Smooth muscle cell of the brain vasculature (primary cell): Measurements from ENCODE around the gene GAA.
"Not testable (repeated sequence)": the region's sequence is repeated elsewhere in the genome, so short reads cannot be mapped to it uniquely, and the experiment has no call there.

Experiments used
- DNase-seq: peaks from one replicate; pipeline ENCODE4 v3.0.0-alpha.2; 2012; ENCODE audit warnings: low read depth, low spot score

GAA gene

GRCh38 chr17:80083136-80083661, 18.2 kb upstream of the GAA start:
- no peak for DNase-seq

- DNase-seq: no peak
Observed at GRCh38 chr17:80084773-80085172, 16.6 kb upstream of the GAA start.

- no peak for DNase-seq
Observed at GRCh38 chr17:80086081-80086480, 15.3 kb upstream of the GAA start.

GRCh38 chr17:80086616-80087015, 14.8 kb upstream of the GAA start:
- no peak for DNase-seq

GRCh38 chr17:80087346-80088265, 13.8 kb upstream of the GAA start:
- no peak for DNase-seq

- no peak for DNase-seq
Observed at GRCh38 chr17:80089762-80090161, 11.6 kb upstream of the GAA start.

- DNase-seq: not testable (repeated sequence)
Observed at GRCh38 chr17:80090164-80090563, 11.2 kb upstream of the GAA start.

- DNase-seq: no peak
Observed at GRCh38 chr17:80091376-80091775, 10.0 kb upstream of the GAA start.

DNA sequence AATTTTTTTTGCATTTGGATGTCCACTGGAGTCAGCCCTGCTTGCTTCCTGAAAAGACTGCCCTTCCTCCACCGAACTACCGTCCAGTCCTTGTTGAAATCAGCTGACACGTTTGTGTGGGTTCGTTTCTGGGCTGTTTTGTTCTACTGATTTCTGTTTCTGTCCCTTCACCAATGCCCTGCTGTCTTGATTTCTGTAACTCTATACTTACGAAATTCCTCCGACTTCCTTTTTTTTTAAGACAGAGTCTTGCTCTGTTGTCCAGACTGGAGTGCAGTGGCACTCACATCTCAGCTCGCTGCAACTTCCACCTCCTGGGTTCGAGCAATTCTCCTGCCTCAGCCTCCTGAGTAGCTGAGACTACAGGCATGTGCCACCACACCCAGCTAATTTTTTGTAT, 8.4 kb upstream of the GAA start:
- no peak for DNase-seq

- DNase-seq: no peak
Observed at GRCh38 chr17:80095038-80095843, 6.1 kb upstream of the GAA start.

DNA sequence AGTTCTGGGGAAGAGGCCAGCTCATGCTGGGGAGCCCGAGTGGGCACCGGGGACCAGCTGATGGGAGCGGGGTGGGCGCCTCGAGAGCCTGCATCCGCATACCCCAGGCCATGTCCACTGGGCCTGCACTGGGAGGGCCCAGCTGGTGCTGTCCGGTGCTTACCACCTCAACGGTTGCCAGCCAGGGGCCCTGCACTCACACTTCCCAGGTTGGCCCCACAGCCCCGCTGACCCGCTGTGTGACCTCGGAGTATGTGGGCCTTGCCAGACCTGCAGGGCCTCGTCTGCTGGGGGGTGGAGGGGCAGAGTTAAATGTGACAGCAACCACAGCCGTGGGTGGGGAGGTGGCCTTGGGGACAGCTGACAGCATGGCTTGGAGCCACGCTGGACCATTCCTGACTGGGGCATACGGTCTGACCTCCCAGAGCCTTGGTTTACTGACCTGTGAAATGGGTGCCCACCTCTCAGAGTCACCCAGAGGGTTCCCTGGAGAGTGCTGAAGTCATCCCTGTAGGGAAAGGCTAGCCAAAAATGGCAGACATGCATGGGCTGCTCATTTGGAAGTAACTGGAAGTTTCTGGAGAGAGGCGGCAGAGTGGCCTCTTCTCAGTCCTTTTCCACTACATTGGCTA, 5.4 kb upstream of the GAA start:
- no peak for DNase-seq

DNA sequence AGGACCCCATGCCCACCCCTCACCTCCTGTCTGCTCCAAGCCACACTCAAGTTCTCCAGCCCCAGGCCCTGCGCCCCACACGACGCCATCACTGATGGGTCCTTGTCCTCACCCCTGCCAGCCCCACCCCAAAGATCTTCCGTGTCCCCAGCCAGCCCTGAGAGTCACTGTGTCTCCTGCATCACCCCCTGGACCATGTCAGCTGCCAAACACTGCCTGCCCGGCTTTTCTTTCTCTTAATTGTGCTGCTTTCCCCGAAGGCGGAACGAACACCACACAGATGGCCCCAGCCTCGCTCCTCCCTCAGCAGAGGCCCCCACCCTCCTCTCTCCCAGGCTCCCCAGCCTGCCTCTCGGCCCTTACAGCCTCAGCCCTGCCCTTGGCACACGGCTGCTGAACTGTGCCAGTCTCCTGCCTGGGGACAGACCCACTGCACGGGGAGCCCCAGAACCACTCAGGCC, 4.8 kb upstream of the GAA start:
- DNase-seq: no peak

DNA sequence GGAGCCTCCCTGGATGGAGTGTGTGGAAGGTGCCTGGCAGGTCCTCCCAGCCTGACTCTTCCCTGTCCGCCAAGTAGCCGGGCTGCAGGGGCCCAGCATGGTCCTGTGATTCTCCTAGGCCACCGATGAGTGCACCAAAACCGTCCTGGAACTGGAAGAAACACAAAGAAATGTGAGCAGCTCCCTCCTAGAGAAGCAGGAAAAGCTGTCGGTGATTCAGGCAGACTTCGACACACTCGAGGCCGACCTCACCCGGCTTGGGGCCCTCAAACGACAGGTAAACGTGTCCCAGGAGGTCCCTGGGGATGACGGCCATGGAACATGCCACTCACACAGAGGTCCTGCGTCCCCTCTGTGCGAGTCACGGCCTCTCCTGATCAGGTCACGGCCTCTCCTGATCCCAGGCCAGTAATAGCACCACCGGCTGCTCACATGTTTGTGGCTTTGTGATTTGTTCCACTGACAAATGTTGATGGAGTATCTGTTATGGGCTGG, 4.2 kb upstream of the GAA start:
- no peak for DNase-seq

DNA sequence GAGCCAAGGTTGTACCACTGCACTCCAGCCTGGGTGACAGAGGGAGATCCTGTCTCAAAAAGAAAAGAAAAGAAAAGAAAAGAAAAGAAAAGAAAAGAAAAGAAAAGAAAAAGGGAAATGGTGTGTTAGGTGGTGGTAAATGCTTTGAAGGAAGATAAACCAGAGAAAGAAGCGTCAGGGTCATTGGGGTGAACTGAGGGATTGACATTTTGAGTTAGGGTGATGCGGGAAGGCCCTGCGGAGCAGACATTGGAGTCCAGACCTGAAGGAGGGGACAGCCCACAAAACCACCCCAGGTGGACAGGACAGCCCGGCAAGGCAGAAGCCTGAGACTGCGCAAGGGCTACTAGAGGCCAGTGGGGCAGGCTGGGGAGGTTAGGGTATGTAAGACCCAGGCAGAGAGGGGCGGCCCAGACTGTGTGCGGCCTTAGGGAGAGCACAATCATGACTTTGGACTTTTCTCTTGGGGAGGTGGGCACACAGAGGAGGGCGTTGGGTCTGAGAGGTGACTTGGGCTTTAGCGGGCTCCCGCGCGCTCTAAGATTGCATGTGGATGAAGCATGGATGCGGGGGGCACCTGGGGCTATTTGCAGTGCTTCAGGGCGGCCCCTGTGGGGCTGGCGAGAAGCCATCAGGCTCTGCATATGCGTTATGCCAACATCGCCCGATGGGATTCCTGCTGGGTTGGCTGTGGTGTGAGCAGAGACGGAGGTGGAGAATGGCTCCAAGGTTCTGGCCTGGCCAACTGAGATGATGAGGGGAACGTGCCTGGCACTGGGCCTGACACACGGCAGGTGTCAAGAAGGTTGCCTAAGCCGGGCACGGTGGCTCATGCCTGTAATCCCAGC, 3.3 kb upstream of the GAA start:
- no peak for DNase-seq

DNA sequence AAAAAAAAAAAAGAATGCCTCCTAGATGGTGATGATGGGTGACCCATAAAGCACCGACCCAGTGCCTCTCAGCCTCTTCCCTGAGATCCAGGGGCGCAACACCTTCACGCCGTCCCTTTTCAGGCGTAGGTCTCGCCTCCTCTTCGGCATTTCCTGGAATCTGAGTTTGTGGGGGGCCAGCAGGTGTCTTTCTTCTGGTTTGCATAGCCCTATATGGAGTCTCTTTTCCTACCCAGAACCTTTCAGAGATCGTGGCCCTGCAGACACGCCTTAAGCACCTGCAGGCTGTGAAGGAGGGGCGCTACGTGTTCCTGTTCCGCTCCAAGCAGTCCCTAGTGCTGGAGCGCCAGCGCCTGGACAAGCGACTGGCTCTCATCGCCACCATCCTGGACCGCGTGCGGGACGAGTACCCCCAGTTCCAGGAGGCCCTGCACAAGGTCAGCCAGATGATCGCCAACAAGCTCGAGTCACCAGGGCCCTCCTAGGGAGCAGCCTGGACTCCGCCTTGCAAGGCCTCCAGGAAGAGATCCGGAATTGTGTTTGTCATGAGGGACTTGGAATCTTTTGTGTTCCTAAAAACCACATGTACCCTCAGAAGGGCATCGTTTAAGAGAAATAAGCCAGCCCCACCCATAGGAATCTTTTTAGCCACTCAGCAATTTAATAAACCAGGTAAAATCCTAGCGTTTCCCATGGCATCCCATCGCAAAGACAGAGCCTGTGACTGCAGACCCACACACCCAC, 1.9 kb upstream of the GAA start:
- DNase-seq: no peak

DNA sequence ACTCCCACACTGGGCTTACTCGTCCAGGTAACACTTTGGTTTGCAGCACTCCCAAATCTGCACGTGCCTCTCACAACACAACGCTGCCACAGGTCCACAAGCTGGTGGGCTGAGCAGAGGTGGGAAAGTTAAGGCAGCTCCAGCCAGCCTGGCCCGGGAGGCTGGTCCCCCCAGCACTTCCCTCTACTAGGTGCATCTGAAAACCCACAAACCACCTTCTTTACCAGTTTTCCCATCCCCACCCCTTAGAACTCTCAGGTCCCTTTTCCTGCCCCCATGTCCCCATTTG, 1.4 kb upstream of the GAA start:
- DNase-seq: no peak

DNA sequence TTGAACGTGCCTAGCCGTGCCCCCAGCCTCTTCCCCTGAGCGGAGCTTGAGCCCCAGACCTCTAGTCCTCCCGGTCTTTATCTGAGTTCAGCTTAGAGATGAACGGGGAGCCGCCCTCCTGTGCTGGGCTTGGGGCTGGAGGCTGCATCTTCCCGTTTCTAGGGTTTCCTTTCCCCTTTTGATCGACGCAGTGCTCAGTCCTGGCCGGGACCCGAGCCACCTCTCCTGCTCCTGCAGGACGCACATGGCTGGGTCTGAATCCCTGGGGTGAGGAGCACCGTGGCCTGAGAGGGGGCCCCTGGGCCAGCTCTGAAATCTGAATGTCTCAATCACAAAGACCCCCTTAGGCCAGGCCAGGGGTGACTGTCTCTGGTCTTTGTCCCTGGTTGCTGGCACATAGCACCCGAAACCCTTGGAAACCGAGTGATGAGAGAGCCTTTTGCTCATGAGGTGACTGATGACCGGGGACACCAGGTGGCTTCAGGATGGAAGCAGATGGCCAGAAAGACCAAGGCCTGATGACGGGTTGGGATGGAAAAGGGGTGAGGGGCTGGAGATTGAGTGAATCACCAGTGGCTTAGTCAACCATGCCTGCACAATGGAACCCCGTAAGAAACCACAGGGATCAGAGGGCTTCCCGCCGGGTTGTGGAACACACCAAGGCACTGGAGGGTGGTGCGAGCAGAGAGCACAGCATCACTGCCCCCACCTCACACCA, 724 bp downstream of the GAA start:
- DNase-seq: no peak

GRCh38 chr17:80102664-80103448, 1.5 kb downstream of the GAA start:
- no peak for DNase-seq
